ENCODE results near the gene GALNS.
"Not testable (repeated sequence)": the region's sequence is repeated elsewhere in the genome, so short reads cannot be mapped to it uniquely, and the experiment has no call there.

Gene GALNS

GRCh38 chr16:88804552-88805339 is 52.0 kb downstream of the GALNS start:
- DNase-seq (ENCODE audit: low spot score): no peak

GRCh38 chr16:88804173-88804551 is 52.6 kb downstream of the GALNS start:
- DNase-seq (ENCODE audit: low spot score): no peak

GRCh38 chr16:88803264-88803987 is 53.3 kb downstream of the GALNS start, which contains the start of gene CDT1:
CDT1 (plus strand) TSS chr16:88803789; CDS start chr16:88803832, 43 bp downstream.
- DNase-seq (ENCODE audit: low spot score): peak; percentile 76

GRCh38 chr16:88800277-88800592 is 56.5 kb downstream of the GALNS start:
- DNase-seq (ENCODE audit: low spot score): no peak

GRCh38 chr16:88799569-88800276 is 57.0 kb downstream of the GALNS start:
- no peak for DNase-seq (ENCODE audit: low spot score)

- no peak for DNase-seq (ENCODE audit: low spot score)
Observed at GRCh38 chr16:88798772-88799455, 57.8 kb downstream of the GALNS start.

- no peak for DNase-seq (ENCODE audit: low spot score)
Observed at GRCh38 chr16:88798073-88798472, 58.7 kb downstream of the GALNS start.

GRCh38 chr16:88796278-88796677 is 60.5 kb downstream of the GALNS start:
- DNase-seq (ENCODE audit: low spot score): no peak

- DNase-seq (ENCODE audit: low spot score): no peak
Observed at GRCh38 chr16:88793251-88793954, 63.3 kb downstream of the GALNS start.

- no peak for DNase-seq (ENCODE audit: low spot score)
Observed at GRCh38 chr16:88792668-88793250, 64.0 kb downstream of the GALNS start.

- DNase-seq (ENCODE audit: low spot score): no peak
Observed at GRCh38 chr16:88792078-88792550, 64.6 kb downstream of the GALNS start.

- no peak for DNase-seq (ENCODE audit: low spot score)
Observed at GRCh38 chr16:88790312-88791211, 66.2 kb downstream of the GALNS start.

GRCh38 chr16:88789594-88789993 is 67.2 kb downstream of the GALNS start:
- DNase-seq (ENCODE audit: low spot score): no peak

- DNase-seq (ENCODE audit: low spot score): not testable (repeated sequence)
Observed at GRCh38 chr16:88788749-88789148, 68.0 kb downstream of the GALNS start.

GRCh38 chr16:88787579-88788314 is 69.0 kb downstream of the GALNS start:
- DNase-seq (ENCODE audit: low spot score): no peak

- DNase-seq (ENCODE audit: low spot score): peak; percentile 66
Observed at GRCh38 chr16:88785106-88785924, 71.4 kb downstream of the GALNS start, which contains the start of gene PIEZO1. PIEZO1 (minus strand) TSS chr16:88785220; CDS start chr16:88784964, 256 bp downstream.

- no peak for DNase-seq (ENCODE audit: low spot score)
Observed at GRCh38 chr16:88784856-88785105, 72.0 kb downstream of the GALNS start.

GRCh38 chr16:88784074-88784855 is 72.5 kb downstream of the GALNS start:
- no peak for DNase-seq (ENCODE audit: low spot score)
